HCEC 1CT (cell line): ENCODE results near the gene PPL.
"Not testable (repeated sequence)": the region's sequence is repeated elsewhere in the genome, so short reads cannot be mapped to it uniquely, and the experiment has no call there.

Experiments
- DNase-seq: peaks from one replicate; pipeline ENCODE4 v3.0.0-alpha.2; 2017

The PPL gene

GRCh38 chr16:4904108-4904941 lies 32.6 kb downstream of the PPL start:
- DNase-seq, result no peak

- DNase-seq, result no peak
Measured at GRCh38 chr16:4902038-4902437, 34.9 kb downstream of the PPL start.

- no peak for DNase-seq
Measured at GRCh38 chr16:4900750-4901149, 36.2 kb downstream of the PPL start.

GRCh38 chr16:4900036-4900435 lies 36.9 kb downstream of the PPL start:
- no peak for DNase-seq

- DNase-seq, result no peak
Measured at GRCh38 chr16:4899474-4899846, 37.5 kb downstream of the PPL start.

- DNase-seq, result no peak
Measured at GRCh38 chr16:4898811-4899473, 38.0 kb downstream of the PPL start.

- DNase-seq, result no peak
Measured at GRCh38 chr16:4897328-4897727, 39.6 kb downstream of the PPL start.

GRCh38 chr16:4896761-4897160 lies 40.2 kb downstream of the PPL start:
- not testable (repeated sequence) for DNase-seq

GRCh38 chr16:4895366-4895765 lies 41.6 kb downstream of the PPL start:
- no peak for DNase-seq

GRCh38 chr16:4894276-4895150 lies 42.4 kb downstream of the PPL start:
- DNase-seq, result no peak

- DNase-seq, result no peak
Measured at GRCh38 chr16:4893103-4893862, 43.7 kb downstream of the PPL start.

- DNase-seq, result no peak
Measured at GRCh38 chr16:4892361-4893102, 44.4 kb downstream of the PPL start.

GRCh38 chr16:4891886-4892216 lies 45.1 kb downstream of the PPL start:
- DNase-seq, result no peak

- no peak for DNase-seq
Measured at GRCh38 chr16:4891097-4891885, 45.7 kb downstream of the PPL start.

- no peak for DNase-seq
Measured at GRCh38 chr16:4890686-4891085, 46.3 kb downstream of the PPL start.

- DNase-seq, result no peak
Measured at GRCh38 chr16:4890026-4890425, 46.9 kb downstream of the PPL start.

GRCh38 chr16:4888428-4889135 lies 48.4 kb downstream of the PPL start:
- DNase-seq, result no peak

GRCh38 chr16:4886151-4886550 lies 50.8 kb downstream of the PPL start:
- DNase-seq, result no peak

GRCh38 chr16:4884972-4885874 lies 51.7 kb downstream of the PPL start:
- no peak for DNase-seq

- no peak for DNase-seq
Measured at GRCh38 chr16:4884209-4884608, 52.7 kb downstream of the PPL start.
